DOHH2 (cell line): Measurements from ENCODE around the gene TUBB3.

Source experiments
- CTCF ChIP-seq: fragments of 200-600 bp; sonication (generic); IDR thresholded peaks from one replicate; pipeline ENCODE4 v1.5.1; 2014; ENCODE audit warnings: antibody characterized with exemption, mild to moderate bottlenecking, low read depth, low read length; ENCODE audit not compliant: poor library complexity, severe bottlenecking
- EZH2phosphoT487 ChIP-seq: fragments of 200-600 bp; sonication (generic); IDR thresholded peaks from 2 replicates; pipeline ENCODE4 v1.6.1; 2017; ENCODE audit warnings: borderline replicate concordance, mild to moderate bottlenecking, antibody characterized with exemption, low read length, moderate library complexity, mixed read lengths

- TF ChIP-seq CTCF, result no peak
- TF ChIP-seq EZH2phosphoT487, result no peak
These were observed 626 bp downstream of the TUBB3 start for GRCh38 chr16:89923640-89924296.
